ENCODE measurements around the gene RNF41.
"Not testable (repeated sequence)": the region's sequence is repeated elsewhere in the genome, so short reads cannot be mapped to it uniquely, and the experiment has no call there.

The RNF41 gene

GRCh38 chr12:56221757-56222530 lies at the start of gene RNF41:
TSS of gene RNF41 (minus strand) at chr12:56221922. CDS start at chr12:56214047, 7,875 bp downstream.
- peak; percentile 97 for DNase-seq (ENCODE audit: low spot score)

- peak; percentile 65 for DNase-seq (ENCODE audit: low spot score)
Observed at GRCh38 chr12:56271031-56271430, 49.3 kb upstream of the RNF41 start.

- peak; percentile 35 for DNase-seq (ENCODE audit: low spot score)
Observed at GRCh38 chr12:56267443-56268071, 45.8 kb upstream of the RNF41 start.

- peak; percentile 97 for DNase-seq (ENCODE audit: low spot score)
Observed at GRCh38 chr12:56266693-56267442, 45.1 kb upstream of the RNF41 start, which contains the start of gene COQ10A. TSS of gene COQ10A (plus strand) at chr12:56266942. CDS start at chr12:56267119, 177 bp downstream.

- DNase-seq (ENCODE audit: low spot score), result not testable (repeated sequence)
Observed at GRCh38 chr12:56266068-56266692, 44.5 kb upstream of the RNF41 start.

- DNase-seq (ENCODE audit: low spot score), result not testable (repeated sequence)
Observed at GRCh38 chr12:56262955-56263354, 41.2 kb upstream of the RNF41 start.

- peak; percentile 84 for DNase-seq (ENCODE audit: low spot score)
Observed at GRCh38 chr12:56261503-56262232, 39.9 kb upstream of the RNF41 start.

- no peak for DNase-seq (ENCODE audit: low spot score)
Observed at GRCh38 chr12:56260921-56261320, 39.2 kb upstream of the RNF41 start.

- no peak for DNase-seq (ENCODE audit: low spot score)
Observed at GRCh38 chr12:56260380-56260779, 38.7 kb upstream of the RNF41 start.

- no peak for DNase-seq (ENCODE audit: low spot score)
Observed at GRCh38 chr12:56258820-56259183, 37.1 kb upstream of the RNF41 start.

- DNase-seq (ENCODE audit: low spot score), result peak; percentile 96
Observed at GRCh38 chr12:56258068-56258819, 36.5 kb upstream of the RNF41 start, which contains the start of gene ANKRD52. TSS of gene ANKRD52 (minus strand) at chr12:56258384. CDS start at chr12:56258269, 115 bp downstream.

GRCh38 chr12:56257491-56258067 lies 35.9 kb upstream of the RNF41 start:
- peak; percentile 49 for DNase-seq (ENCODE audit: low spot score)

- DNase-seq (ENCODE audit: low spot score), result no peak
Observed at GRCh38 chr12:56257071-56257470, 35.3 kb upstream of the RNF41 start.

GRCh38 chr12:56256326-56256960 lies 34.7 kb upstream of the RNF41 start:
- peak; percentile 44 for DNase-seq (ENCODE audit: low spot score)

GRCh38 chr12:56255671-56256070 lies 33.9 kb upstream of the RNF41 start:
- no peak for DNase-seq (ENCODE audit: low spot score)

GRCh38 chr12:56253091-56253490 lies 31.4 kb upstream of the RNF41 start:
- DNase-seq (ENCODE audit: low spot score), result no peak

GRCh38 chr12:56252649-56253048 lies 30.9 kb upstream of the RNF41 start:
- DNase-seq (ENCODE audit: low spot score), result no peak

GRCh38 chr12:56248711-56249110 lies 27.0 kb upstream of the RNF41 start:
- no peak for DNase-seq (ENCODE audit: low spot score)

- DNase-seq (ENCODE audit: low spot score), result no peak
Observed at GRCh38 chr12:56247923-56248322, 26.2 kb upstream of the RNF41 start.

- no peak for DNase-seq (ENCODE audit: low spot score)
Observed at GRCh38 chr12:56244494-56244893, 22.8 kb upstream of the RNF41 start.
